IMR-90 (cell line): ENCODE data around the gene KLLN. TPM values are rescaled to one million over a fixed set of nuclear protein-coding genes. Genes with fewer than 3 reads are reported as not detected.

Experiments
- ATAC-seq: fragments of 200-7000 bp; cut with Tn5 transposase; 2 replicates; pipeline ENCODE4 v1.9.1; 2020; ENCODE audit warnings: low read depth, mild to moderate bottlenecking, moderate library complexity
- BruUV-seq: library from RNA; stranded (reverse); fragments of 400-500 nt; replicated peaks from 2 replicates; lab custom pipeline; 2021; lab: Mats Ljungman, UMichigan
- CTCF ChIA-PET: fragments of 300-600 bp; formaldehyde crosslinking; extraction: SDS; loops from one replicate; lab custom pipeline; 2021; ENCODE audit warnings: antibody characterized with exemption; lab: Yijun Ruan, JAX
- POLR2A ChIA-PET: fragments of 300-600 bp; sonication (Branson Sonifier 250); formaldehyde crosslinking; loops from one replicate; lab custom pipeline; 2022; ENCODE audit warnings: antibody characterized with exemption; ENCODE audit not compliant: unreplicated experiment; lab: Charles Lee
- DNase-seq: peaks from one replicate; pipeline ENCODE4 v3.0.0; 2013
- H2AFZ ChIP-seq: replicated peaks from 2 replicates; pipeline ENCODE3; 2013; ENCODE audit warnings: low read length, mild to moderate bottlenecking; ENCODE audit not compliant: poor library complexity
- H2AK5ac ChIP-seq: 2 replicates; pipeline ENCODE4 v1.6.1; 2013; ENCODE audit warnings: low read depth, low read length, inconsistent platforms
- H2AK9ac ChIP-seq: replicated peaks from 2 replicates; pipeline ENCODE3; 2013; ENCODE audit warnings: mild to moderate bottlenecking, low read depth, low read length, moderate library complexity; ENCODE audit not compliant: poor library complexity
- H2BK120ac ChIP-seq: 2 replicates; pipeline ENCODE4 v1.6.1; 2013; ENCODE audit warnings: low read depth, low read length, inconsistent platforms
- H2BK15ac ChIP-seq: 3 replicates; pipeline ENCODE4 v1.6.1; 2013; ENCODE audit warnings: low read depth, low read length, inconsistent platforms
- H2BK20ac ChIP-seq: 2 replicates; pipeline ENCODE4 v1.6.1; 2013; ENCODE audit warnings: low read depth, mild to moderate bottlenecking, inconsistent platforms, low read length, moderate library complexity
- H2BK5ac ChIP-seq: 2 replicates; pipeline ENCODE4 v1.6.1; 2013; ENCODE audit warnings: mild to moderate bottlenecking, low read depth, low read length, inconsistent platforms; ENCODE audit not compliant: poor library complexity, severe bottlenecking
- H3K14ac ChIP-seq: replicated peaks from 2 replicates; pipeline ENCODE4 v1.6.1; 2013; ENCODE audit warnings: low read depth, low read length, inconsistent platforms
- H3K18ac ChIP-seq: 2 replicates; pipeline ENCODE4 v1.6.1; 2013; ENCODE audit warnings: low read depth, low read length, control low read depth
- H3K23ac ChIP-seq: 2 replicates; pipeline ENCODE4 v1.6.1; 2013; ENCODE audit warnings: low read depth, low read length, inconsistent platforms
- H3K27ac ChIP-seq: 2 replicates; pipeline ENCODE4 v1.5.1; 2013; ENCODE audit warnings: mild to moderate bottlenecking, control low read depth, low read length; ENCODE audit not compliant: insufficient read depth
- H3K27me3 ChIP-seq: 2 replicates; pipeline ENCODE4 v1.6.1; 2013; ENCODE audit warnings: low read length; ENCODE audit not compliant: control insufficient read depth, insufficient read depth
- H3K36me3 ChIP-seq: 2 replicates; pipeline ENCODE4 v1.6.1; 2013; ENCODE audit warnings: low read length, mixed read lengths; ENCODE audit not compliant: control insufficient read depth, insufficient read depth
- H3K4ac ChIP-seq: 2 replicates; pipeline ENCODE4 v1.6.1; 2013; ENCODE audit warnings: low read depth, low read length, inconsistent platforms
- H3K4me1 ChIP-seq: 2 replicates; pipeline ENCODE4 v1.6.1; 2013; ENCODE audit warnings: low read length, mixed read lengths; ENCODE audit not compliant: control insufficient read depth, insufficient read depth
- H3K4me2 ChIP-seq: 2 replicates; pipeline ENCODE4 v1.6.1; 2013; ENCODE audit warnings: low read depth, mild to moderate bottlenecking, control low read depth, low read length, moderate library complexity
- H3K4me3 ChIP-seq: 2 replicates; pipeline ENCODE4 v1.5.1; 2013; ENCODE audit warnings: low read depth, mild to moderate bottlenecking, control low read depth, low read length, moderate library complexity; ENCODE audit not compliant: insufficient read depth
- H3K56ac ChIP-seq: 2 replicates; pipeline ENCODE4 v1.6.1; 2013; ENCODE audit warnings: low read length, inconsistent platforms; ENCODE audit not compliant: insufficient read depth; ENCODE audit errors: extremely low read depth
- H3K79me1 ChIP-seq, 2 experiments: 2 replicates each; pipeline ENCODE4 v1.6.1; 2013; ENCODE audit warnings: low read length in 2 of 2, inconsistent platforms in 1 of 2, low read depth in 1 of 2
- H3K9ac ChIP-seq: 2 replicates; pipeline ENCODE4 v1.6.1; 2013; ENCODE audit warnings: low read depth, low read length, control low read depth
- H3K9me1 ChIP-seq: 2 replicates; pipeline ENCODE4 v1.6.1; 2013; ENCODE audit warnings: low read length, inconsistent platforms; ENCODE audit not compliant: insufficient read depth
- H3K9me3 ChIP-seq: 2 replicates; pipeline ENCODE4 v1.6.1; 2013; ENCODE audit warnings: low read length; ENCODE audit not compliant: control insufficient read depth, insufficient read depth
- H4K20me1 ChIP-seq: 2 replicates; pipeline ENCODE4 v1.6.1; 2013; ENCODE audit warnings: low read length, inconsistent platforms; ENCODE audit not compliant: insufficient read depth
- H4K5ac ChIP-seq: 2 replicates; pipeline ENCODE4 v1.6.1; 2013; ENCODE audit warnings: mild to moderate bottlenecking, low read depth, low read length, control low read depth
- H4K8ac ChIP-seq, 2 experiments: 2 replicates each; pipeline ENCODE4 v1.6.1; 2013; ENCODE audit warnings: low read depth in 2 of 2, low read length in 2 of 2, control low read depth in 1 of 2, inconsistent platforms in 1 of 2
- H4K91ac ChIP-seq: 2 replicates; pipeline ENCODE4 v1.6.1; 2013; ENCODE audit warnings: low read depth, low read length, inconsistent platforms; ENCODE audit not compliant: insufficient read depth
- CEBPB ChIP-seq: IDR thresholded peaks from 2 replicates; pipeline ENCODE4 v1.6.1; 2012; ENCODE audit warnings: low read depth, low read length, improper control_type of control experiment
- MAZ ChIP-seq: IDR thresholded peaks from 2 replicates; pipeline ENCODE4 v1.6.1; 2012; ENCODE audit warnings: low read depth, mild to moderate bottlenecking, low read length, improper control_type of control experiment, moderate library complexity, borderline replicate concordance
- NFE2L2 ChIP-seq: fragments of 150-350 bp; IDR thresholded peaks from 2 replicates; pipeline ENCODE4 v1.6.1; 2016; ENCODE audit warnings: low read depth, mild to moderate bottlenecking, low read length
- POLR2A ChIP-seq: IDR thresholded peaks from 2 replicates; pipeline ENCODE4 v1.6.1; 2012; ENCODE audit warnings: mild to moderate bottlenecking, low read depth, low read length
- RCOR1 ChIP-seq: IDR thresholded peaks from 2 replicates; pipeline ENCODE4 v1.6.1; 2012; ENCODE audit warnings: mild to moderate bottlenecking, low read length, improper control_type of control experiment; ENCODE audit not compliant: insufficient replicate concordance
- RFX5 ChIP-seq: IDR thresholded peaks from 2 replicates; pipeline ENCODE4 v1.8.0; 2012; ENCODE audit warnings: low read depth, mild to moderate bottlenecking, low read length, moderate library complexity
- WGBS, 2 experiments: methylation state at CpG; one replicate each; pipeline versions ENCODE4 v1.1.5 to v1.1.7; 2013; ENCODE audit warnings: missing lambda C conversion rate in 2 of 2; ENCODE audit not compliant: insufficient read length in 1 of 2; ENCODE audit errors: extremely low coverage in 2 of 2; 5-methylcytosine and 5-hydroxymethylcytosine counted together
- dilution Hi-C: fragments of 300-500 bp; cut with HindIII; formaldehyde crosslinking; loops from one replicate; pipeline ENCODE4 v1.14.3; 2018; ENCODE audit warnings: low sequenced_read_pairs; ENCODE audit not compliant: unreplicated experiment
- in situ Hi-C: fragments of 300-500 bp; cut with MboI; formaldehyde crosslinking; loops from 3 replicates; pipeline ENCODE4 v1.14.3; 2019; ENCODE audit warnings: low sequenced_read_pairs, inconsistent platforms, mixed read lengths
- intact Hi-C: fragments of 100-400 bp; cut with micrococcal nuclease; formaldehyde crosslinking; loops from 2 replicates; pipeline ENCODE4 v1.10.0; 2022
- polyA plus RNA-seq, 3 experiments: library from polyadenylated mRNA; depleted of rRNA; stranded (reverse); fragments of >200 nt; gene quantifications; 2 replicates each; pipeline ENCODE4 v1.2.3, GENCODE V29; 2012; ENCODE audit warnings: low replicate concordance in 1 of 3
- total RNA-seq: library from RNA; depleted of rRNA; stranded (reverse); fragments of >200 nt; gene quantifications from 2 replicates; pipeline ENCODE4 v1.2.3, GENCODE V29; 2012
- TF ChIP-seq, protein P1 (sequence below): conservative IDR thresholded peaks from 2 replicates; pipeline ENCODE4 v1.5.1; 2012; ENCODE audit warnings: mild to moderate bottlenecking, low read depth, low read length, improper control_type of control experiment
- TF ChIP-seq, protein P2 (sequence below): fragments of 150-350 bp; IDR thresholded peaks from 2 replicates; pipeline ENCODE4 v1.6.1; 2017; ENCODE audit warnings: mild to moderate bottlenecking, antibody characterized with exemption, low read length, low read depth

The KLLN gene
- total and polyA plus RNA-seq, 2 of the 4 experiments (the other 2 are of a cell fraction), result 0.36 TPM

DNA sequence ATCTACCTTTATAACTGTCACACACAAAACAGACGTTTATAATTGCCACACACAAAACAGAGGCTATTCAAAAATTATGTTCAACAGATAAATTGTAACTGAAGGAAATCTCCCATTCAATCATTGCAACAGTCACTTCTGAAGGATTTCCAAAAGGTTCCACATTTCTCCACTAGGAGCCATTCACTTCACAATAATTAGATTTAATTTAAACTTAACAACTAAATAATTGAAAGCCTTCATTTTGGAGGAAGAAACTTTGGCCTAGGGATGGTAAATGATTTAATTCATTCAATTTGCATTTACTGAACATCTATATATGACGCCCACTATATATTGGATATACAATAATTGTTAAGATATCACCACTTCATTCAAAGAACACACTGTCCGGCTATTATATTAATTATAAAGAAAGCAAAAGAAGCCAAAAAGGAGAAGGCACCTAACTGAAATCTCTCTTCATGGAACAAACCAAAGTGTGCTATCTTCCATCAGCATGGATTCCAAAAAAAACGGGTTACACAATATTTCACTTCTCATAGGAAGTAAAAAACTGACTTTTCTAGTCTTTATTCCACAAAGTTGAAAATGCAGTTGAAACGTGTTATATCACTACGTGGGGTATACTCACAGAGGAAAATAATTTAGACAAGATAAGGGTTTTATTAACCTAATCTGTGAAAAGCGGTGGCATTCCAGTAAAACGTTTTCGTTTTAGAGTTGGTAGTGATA is 47.0 kb downstream of the KLLN start:
- Histone ChIP-seq H4K20me1 (no peaks in the 10 kb centered on the region; the same call in 1 of the 2 replicates), H3K4me2 (peak overlapping the region; percentile 88), H3K27me3 (no peaks in the 10 kb centered on the region), H4K8ac (no peak overlapping the region), H4K5ac (no peak overlapping the region), H2BK120ac (no peak overlapping the region), H3K9me3 (no peaks in the 10 kb centered on the region), H2BK5ac (no peak overlapping the region), H3K4me3 (no peak overlapping the region), H3K27ac (no peak overlapping the region), H3K56ac (no peak overlapping the region), H2AK9ac (no peak overlapping the region), H2AFZ (no peak overlapping the region), H2BK15ac (no peak overlapping the region), H3K14ac (no peak overlapping the region), H4K91ac (no peak overlapping the region), H2AK5ac (no peak overlapping the region), H3K4ac (no peak overlapping the region), H3K79me1 (peaks cover 16 to 26% of the 10 kb centered on the region in 2 experiments), H3K36me3 (peaks cover 2% of the 10 kb centered on the region; the same call in 1 of the 2 replicates), H3K9me1 (no peaks in the 10 kb centered on the region; the same call in 1 of the 2 replicates), H3K9ac (no peak overlapping the region; the same call in 1 of the 2 replicates), H3K18ac (no peak overlapping the region), H3K23ac (no peak overlapping the region), H3K4me1 (no peaks in the 10 kb centered on the region), H2BK20ac (no peak overlapping the region)
- POLR2A ChIA-PET, result no interaction called here
- dilution Hi-C loops, result no loop called here
- in situ Hi-C loops, result no loop called here
- intact Hi-C loops, result no loop called here
- CTCF ChIA-PET, result no interaction called here
- no peak for DNase-seq
- TF ChIP-seq RFX5 (no peak), NFE2L2 (no peak), RCOR1 (no peak), POLR2A (no peak), CEBPB (no peak), MAZ (no peak)
- TF ChIP-seq, protein P1, sequence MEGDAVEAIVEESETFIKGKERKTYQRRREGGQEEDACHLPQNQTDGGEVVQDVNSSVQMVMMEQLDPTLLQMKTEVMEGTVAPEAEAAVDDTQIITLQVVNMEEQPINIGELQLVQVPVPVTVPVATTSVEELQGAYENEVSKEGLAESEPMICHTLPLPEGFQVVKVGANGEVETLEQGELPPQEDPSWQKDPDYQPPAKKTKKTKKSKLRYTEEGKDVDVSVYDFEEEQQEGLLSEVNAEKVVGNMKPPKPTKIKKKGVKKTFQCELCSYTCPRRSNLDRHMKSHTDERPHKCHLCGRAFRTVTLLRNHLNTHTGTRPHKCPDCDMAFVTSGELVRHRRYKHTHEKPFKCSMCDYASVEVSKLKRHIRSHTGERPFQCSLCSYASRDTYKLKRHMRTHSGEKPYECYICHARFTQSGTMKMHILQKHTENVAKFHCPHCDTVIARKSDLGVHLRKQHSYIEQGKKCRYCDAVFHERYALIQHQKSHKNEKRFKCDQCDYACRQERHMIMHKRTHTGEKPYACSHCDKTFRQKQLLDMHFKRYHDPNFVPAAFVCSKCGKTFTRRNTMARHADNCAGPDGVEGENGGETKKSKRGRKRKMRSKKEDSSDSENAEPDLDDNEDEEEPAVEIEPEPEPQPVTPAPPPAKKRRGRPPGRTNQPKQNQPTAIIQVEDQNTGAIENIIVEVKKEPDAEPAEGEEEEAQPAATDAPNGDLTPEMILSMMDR, result 0 out of 2 replicates have a peak, but pooled peaks have one; percentile 9
- TF ChIP-seq, protein P2, sequence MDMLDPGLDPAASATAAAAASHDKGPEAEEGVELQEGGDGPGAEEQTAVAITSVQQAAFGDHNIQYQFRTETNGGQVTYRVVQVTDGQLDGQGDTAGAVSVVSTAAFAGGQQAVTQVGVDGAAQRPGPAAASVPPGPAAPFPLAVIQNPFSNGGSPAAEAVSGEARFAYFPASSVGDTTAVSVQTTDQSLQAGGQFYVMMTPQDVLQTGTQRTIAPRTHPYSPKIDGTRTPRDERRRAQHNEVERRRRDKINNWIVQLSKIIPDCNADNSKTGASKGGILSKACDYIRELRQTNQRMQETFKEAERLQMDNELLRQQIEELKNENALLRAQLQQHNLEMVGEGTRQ, result no peak
- BruUV-seq, result no TSS peak
- WGBS, 2 experiments, result no CpG with 5 or more reads among the region's 9 CpGs
- no peak for ATAC-seq
